Lung (tissue), 12 donors: Measurements from ENCODE around the gene ARL6IP4. TPM values are rescaled to one million over a fixed set of nuclear protein-coding genes. Genes with fewer than 3 reads are reported as not detected.

Source experiments
- ATAC-seq: fragments of 200-7000 bp; cut with Tn5 transposase; one replicate; pipeline ENCODE4 v1.9.1; 2020; ENCODE audit warnings: moderate number of reproducible peaks; ENCODE audit not compliant: insufficient read depth, low FRiP score
- DNase-seq, 3 donors: peaks; one replicate each; pipeline ENCODE4 v3.0.0-alpha.2; 2013 to 2017
- H3K27ac ChIP-seq, 2 donors: one replicate each; pipeline ENCODE4 v1.5.1; 2013; ENCODE audit warnings: mild to moderate bottlenecking in 2 of 2, moderate library complexity in 2 of 2, control low read depth in 1 of 2, inconsistent platforms in 1 of 2, low read depth in 1 of 2, low read length in 1 of 2
- H3K27me3 ChIP-seq, 3 donors: one replicate each; pipeline ENCODE4 v1.5.1; 2013; ENCODE audit warnings: low read length in 2 of 3; ENCODE audit not compliant: control insufficient read depth in 3 of 3, insufficient read depth in 3 of 3
- H3K36me3 ChIP-seq, 4 donors: one replicate each; pipeline ENCODE4 v1.5.1; 2013; ENCODE audit warnings: low read length in 4 of 4, mild to moderate bottlenecking in 1 of 4, moderate library complexity in 1 of 4; ENCODE audit not compliant: control insufficient read depth in 4 of 4, insufficient read depth in 4 of 4
- H3K4me1 ChIP-seq, 5 donors: one replicate each; pipeline ENCODE4 v1.5.1; 2013; ENCODE audit warnings: low read length in 5 of 5, mild to moderate bottlenecking in 2 of 5, moderate library complexity in 1 of 5; ENCODE audit not compliant: control insufficient read depth in 5 of 5, insufficient read depth in 5 of 5
- H3K4me3 ChIP-seq: one replicate; pipeline ENCODE4 v1.5.1; 2013; ENCODE audit warnings: mild to moderate bottlenecking, control low read depth, moderate library complexity
- H3K9ac ChIP-seq, 2 donors: one replicate each; pipeline ENCODE4 v1.5.1; 2013; ENCODE audit warnings: low read length in 2 of 2, control low read depth in 1 of 2; ENCODE audit not compliant: insufficient read depth in 1 of 2
- H3K9me3 ChIP-seq, 4 donors: one replicate each; pipeline ENCODE4 v1.5.1; 2013; ENCODE audit warnings: low read length in 3 of 4, mild to moderate bottlenecking in 1 of 4, moderate library complexity in 1 of 4; ENCODE audit not compliant: control insufficient read depth in 4 of 4, insufficient read depth in 3 of 4
- WGBS, 2 donors: extraction: QIAGEN DNeasy Blood & Tissue Kit; methylation state at CpG; one replicate each; pipeline ENCODE4 v1.1.7; 2013; 5-methylcytosine and 5-hydroxymethylcytosine counted together
- polyA plus RNA-seq, 2 donors: library from polyadenylated mRNA; stranded (reverse); fragments of 200-250 nt; gene quantifications; one replicate each; pipeline ENCODE4 v1.2.1, GENCODE V29; 2013
- total RNA-seq, 2 donors: library from RNA; depleted of rRNA in 1 of 2; stranded (reverse); fragments of >200 nt in 1 of 2; gene quantifications; one replicate each; pipeline ENCODE4 v1.2.1, GENCODE V29; 2014 to 2021
- TF ChIP-seq, protein P1 (sequence below): IDR thresholded peaks from 2 replicates; pipeline ENCODE4 v1.5.1; 2012; ENCODE audit warnings: mild to moderate bottlenecking; ENCODE audit errors: control extremely low read depth, extremely low read depth
- donor health status: control.
- donor health status: control.
- donor health status: Bipolar disorder and iron deficiency.
- donor health status: healthy.
- donor health status: DM: yes; HTN: yes; CAD: no.

ARL6IP4 gene
- total and polyA plus RNA-seq, 4 donors, result 83.6 to 354 (median 192) TPM

DNA sequence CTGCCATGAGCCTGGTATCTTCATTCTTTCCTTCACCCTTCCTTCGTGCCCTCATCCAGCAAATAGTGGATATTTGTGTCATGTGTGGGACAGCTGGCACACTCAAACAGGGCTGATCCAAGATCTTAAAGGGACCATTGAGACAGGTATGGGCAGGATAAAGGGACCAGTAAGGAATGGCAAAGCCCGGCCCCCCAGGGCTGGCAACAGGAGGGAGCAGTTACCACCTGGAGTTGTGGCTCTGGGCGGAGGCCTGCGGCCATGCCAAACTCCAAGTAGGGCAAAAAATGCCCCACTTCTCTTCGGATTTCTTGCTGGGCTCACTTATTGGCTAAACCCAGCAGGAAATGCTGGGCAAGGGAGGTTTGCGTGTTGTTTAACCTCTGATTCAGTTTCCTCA is 3.3 kb upstream of the ARL6IP4 start:
- no peak overlapping the region for H3K27ac ChIP-seq
- DNase-seq, result no peak
- no peak overlapping the region for H3K4me3 ChIP-seq
- H3K27me3 ChIP-seq, result no peaks in the 10 kb centered on the region
- no peak overlapping the region for H3K9ac ChIP-seq
- H3K4me1 ChIP-seq, result peaks cover 7 to 37% (median 24%) of the 10 kb centered on the region in 5 donors
- peaks cover 0 to 13% (median 6%) of the 10 kb centered on the region in 4 donors for H3K36me3 ChIP-seq
- no peak for ATAC-seq
- TF ChIP-seq, protein P1, sequence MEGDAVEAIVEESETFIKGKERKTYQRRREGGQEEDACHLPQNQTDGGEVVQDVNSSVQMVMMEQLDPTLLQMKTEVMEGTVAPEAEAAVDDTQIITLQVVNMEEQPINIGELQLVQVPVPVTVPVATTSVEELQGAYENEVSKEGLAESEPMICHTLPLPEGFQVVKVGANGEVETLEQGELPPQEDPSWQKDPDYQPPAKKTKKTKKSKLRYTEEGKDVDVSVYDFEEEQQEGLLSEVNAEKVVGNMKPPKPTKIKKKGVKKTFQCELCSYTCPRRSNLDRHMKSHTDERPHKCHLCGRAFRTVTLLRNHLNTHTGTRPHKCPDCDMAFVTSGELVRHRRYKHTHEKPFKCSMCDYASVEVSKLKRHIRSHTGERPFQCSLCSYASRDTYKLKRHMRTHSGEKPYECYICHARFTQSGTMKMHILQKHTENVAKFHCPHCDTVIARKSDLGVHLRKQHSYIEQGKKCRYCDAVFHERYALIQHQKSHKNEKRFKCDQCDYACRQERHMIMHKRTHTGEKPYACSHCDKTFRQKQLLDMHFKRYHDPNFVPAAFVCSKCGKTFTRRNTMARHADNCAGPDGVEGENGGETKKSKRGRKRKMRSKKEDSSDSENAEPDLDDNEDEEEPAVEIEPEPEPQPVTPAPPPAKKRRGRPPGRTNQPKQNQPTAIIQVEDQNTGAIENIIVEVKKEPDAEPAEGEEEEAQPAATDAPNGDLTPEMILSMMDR, result no peak
- WGBS, 2 donors, result 88 to 96% methylated on average over 6 of the region's 6 CpGs
- H3K9me3 ChIP-seq, result no peaks in the 10 kb centered on the region

DNA sequence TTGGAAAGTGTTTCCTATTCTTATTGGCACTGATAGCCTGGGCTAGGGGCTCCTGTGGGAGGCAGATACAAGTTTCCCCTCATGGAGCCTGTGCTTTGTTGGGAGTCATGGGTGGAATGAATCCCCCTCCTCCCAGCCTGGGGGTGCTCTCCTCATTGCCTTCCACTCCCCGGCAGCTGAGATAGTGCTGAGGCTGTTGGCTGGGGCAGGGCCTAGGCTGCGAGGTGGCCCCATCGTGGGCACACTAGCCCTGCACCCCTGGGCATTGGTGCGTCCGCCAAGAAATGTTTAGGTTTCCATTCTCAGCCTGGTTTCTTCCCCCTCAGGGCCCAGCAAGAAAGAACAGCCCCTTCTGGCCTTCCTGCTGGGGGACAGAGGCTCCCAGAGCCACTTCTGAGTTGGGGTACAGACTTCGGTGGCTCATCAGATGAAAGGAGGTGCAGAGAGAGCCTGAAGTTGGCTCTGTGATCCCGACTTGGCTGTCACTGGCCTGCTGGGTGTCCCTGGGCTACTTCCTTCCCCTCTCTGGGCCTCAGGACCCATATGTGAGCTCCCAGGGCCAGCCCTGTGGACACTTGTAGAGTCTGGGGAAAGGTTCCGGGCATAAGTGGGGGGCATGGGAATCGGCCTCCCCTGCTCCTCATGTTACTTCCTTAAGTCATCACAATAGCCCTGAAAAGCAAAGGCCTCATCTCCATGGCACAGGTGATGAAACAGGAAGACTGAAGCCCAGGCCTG is 2.7 kb upstream of the ARL6IP4 start:
- H3K4me1 ChIP-seq, result peaks cover 7 to 44% (median 24%) of the 10 kb centered on the region in 5 donors
- no peak overlapping the region for H3K27ac ChIP-seq
- 89 to 92% methylated on average over 9 of the region's 9 CpGs for WGBS, 2 donors
- TF ChIP-seq, protein P1, result no peak
- no peaks in the 10 kb centered on the region for H3K9me3 ChIP-seq
- H3K9ac ChIP-seq, result no peak overlapping the region
- ATAC-seq, result no peak
- H3K4me3 ChIP-seq, result no peak overlapping the region
- no peaks in the 10 kb centered on the region for H3K27me3 ChIP-seq
- no peak for DNase-seq
- H3K36me3 ChIP-seq, result peaks cover 0 to 18% (median 7%) of the 10 kb centered on the region in 4 donors

DNA sequence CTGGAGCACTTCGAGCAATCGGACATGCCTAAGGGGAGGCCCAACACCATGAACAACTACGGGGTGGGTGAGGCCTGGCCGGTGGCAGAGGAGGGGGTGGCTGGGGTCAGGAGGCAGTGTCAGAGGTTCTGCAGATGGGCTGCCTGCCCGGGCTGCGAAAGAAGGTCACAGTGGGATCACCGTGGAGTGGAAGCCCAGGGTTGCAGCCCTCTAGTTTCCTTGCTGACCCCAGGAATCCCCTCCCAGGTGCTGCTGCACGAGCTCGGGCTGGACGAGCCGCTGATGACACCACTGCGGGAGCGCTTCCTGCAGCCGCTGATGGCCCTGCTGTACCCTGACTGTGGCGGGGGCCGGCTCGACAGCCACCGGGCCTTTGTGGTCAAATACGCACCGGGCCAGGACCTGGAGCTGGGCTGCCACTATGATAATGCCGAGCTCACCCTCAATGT is 1.9 kb upstream of the ARL6IP4 start:
- DNase-seq (no peak), ATAC-seq (no peak)
- H3K4me1 ChIP-seq, result peaks cover 7 to 50% (median 26%) of the 10 kb centered on the region in 5 donors
- H3K9me3 ChIP-seq, result no peaks in the 10 kb centered on the region
- TF ChIP-seq, protein P1, result no peak
- no peaks in the 10 kb centered on the region for H3K27me3 ChIP-seq
- no peak overlapping the region for H3K27ac ChIP-seq
- H3K36me3 ChIP-seq, result peaks cover 0 to 23% (median 9%) of the 10 kb centered on the region in 4 donors
- no peak overlapping the region for H3K9ac ChIP-seq
- no peak overlapping the region for H3K4me3 ChIP-seq
- 88% methylated on average over 20 to 21 of the region's 21 CpGs for WGBS, 2 donors
